Ascending aorta (tissue), 2 donors: ENCODE data around the gene CELA3B. TPM values are rescaled to one million over a fixed set of nuclear protein-coding genes. Genes with fewer than 3 reads are reported as not detected.

ENCODE experiments used
- DNase-seq, 2 donors: peaks; one replicate each; pipeline ENCODE4 v3.0.0-alpha.2; 2019; ENCODE audit warnings: low spot score in 2 of 2
- H3K27ac ChIP-seq, 2 donors: fragments of 200-600 bp; sonication (generic); one replicate each; pipeline ENCODE4 v1.5.1; 2016 to 2017; ENCODE audit warnings: mild to moderate bottlenecking in 1 of 2
- H3K27me3 ChIP-seq: fragments of 200-600 bp; sonication (generic); one replicate; pipeline ENCODE4 v1.5.1; 2017
- H3K36me3 ChIP-seq, 2 donors: fragments of 200-600 bp; sonication (generic); one replicate each; pipeline ENCODE4 v1.5.1; 2016
- H3K4me1 ChIP-seq, 2 donors: fragments of 200-600 bp; sonication (generic); one replicate each; pipeline ENCODE4 v1.5.1; 2016 to 2017; ENCODE audit warnings: mild to moderate bottlenecking in 1 of 2
- H3K4me3 ChIP-seq, 2 donors: fragments of 200-600 bp; sonication (generic); one replicate each; pipeline ENCODE4 v1.5.1; 2016 to 2017; ENCODE audit warnings: mild to moderate bottlenecking in 1 of 2
- H3K9me3 ChIP-seq, 2 donors: fragments of 200-600 bp; sonication (generic); one replicate each; pipeline ENCODE4 v1.5.1; 2016
- CTCF ChIP-seq, 3 experiments: fragments of 200-600 bp in 2 of 3; fragments of 450-650 bp in 1 of 3; sonication (generic) in 2 of 3; IDR thresholded peaks; one replicate each; pipeline ENCODE4 v1.5.1; 2016 to 2019; ENCODE audit warnings: antibody characterized with exemption in 3 of 3, mild to moderate bottlenecking in 1 of 3, moderate library complexity in 1 of 3
- intact Hi-C: fragments of 100-400 bp; cut with DNase I; formaldehyde crosslinking; loops from one replicate; pipeline ENCODE4 v1.15.1; 2023
- total RNA-seq: library from RNA; depleted of rRNA; stranded (reverse); fragments of >200 nt; gene quantifications from one replicate; pipeline ENCODE4 v1.1.0, GENCODE V29; 2016

The CELA3B gene
- total RNA-seq, 1 donor from 2014 or later: not detected

- Histone ChIP-seq H3K4me3 (no peak overlapping the region), H3K27ac (no peak overlapping the region), H3K27me3 (no peaks in the 10 kb centered on the region), H3K9me3 (no peaks in the 10 kb centered on the region), H3K4me1 (no peaks in the 10 kb centered on the region), H3K36me3 (no peaks in the 10 kb centered on the region)
- TF ChIP-seq CTCF (IDR thresholded peaks at IDR 0.05): no peak
- no peak for DNase-seq
- intact Hi-C loops: no loop called here
These were observed 61.2 kb downstream of the CELA3B start for GRCh38 chr1:22038036-22038435.

Other genes starting within 250 kb of the CELA3B start
- gene USP48, start 193.9 kb upstream of the CELA3B start, total RNA-seq: 41.3 TPM
- gene LDLRAD2, start 164.8 kb upstream of the CELA3B start, total RNA-seq: not detected
- 1,294 TPM for gene HSPG2, start 39.7 kb upstream of the CELA3B start, total RNA-seq
- gene CELA3A, start 24.6 kb downstream of the CELA3B start, total RNA-seq: not detected
- gene CDC42, start 75.7 kb downstream of the CELA3B start, total RNA-seq: 111 TPM
- gene WNT4, start 166.1 kb downstream of the CELA3B start, total RNA-seq: not detected